GM12878 (cell line): ENCODE data around the gene ZNF267. TPM values are rescaled to one million over a fixed set of nuclear protein-coding genes. Genes with fewer than 3 reads are reported as not detected.
A peak's percentile ranks its signal among the peaks of the same experiment; 100 is the strongest.

Experiments used
- BCL11A ChIP-seq: IDR thresholded peaks from 2 replicates; pipeline ENCODE4 v1.6.1; 2011; ENCODE audit warnings: low read depth, low read length
- CBX3 ChIP-seq: fragments of 200-600 bp; sonication (generic); IDR thresholded peaks from 2 replicates; pipeline ENCODE4 v1.6.1; 2016; ENCODE audit warnings: low read depth, borderline replicate concordance
- CTCF ChIP-seq, 3 experiments: IDR thresholded peaks in 2 of 3; conservative IDR thresholded peaks in 1 of 3; 2 replicates each; pipeline ENCODE4 v1.5.1; 2011; ENCODE audit warnings: low read depth in 3 of 3, low read length in 3 of 3, mild to moderate bottlenecking in 3 of 3, control low read depth in 2 of 3, moderate library complexity in 2 of 3, inconsistent platforms in 1 of 3, mixed read lengths in 1 of 3; ENCODE audit not compliant: control insufficient read depth in 2 of 3, insufficient read depth in 1 of 3; ENCODE audit errors: extremely low read depth in 1 of 3
- DPF2 ChIP-seq: fragments of 450-650 bp; IDR thresholded peaks from 2 replicates; pipeline ENCODE4 v1.6.1; 2017; ENCODE audit warnings: mild to moderate bottlenecking
- EED ChIP-seq: sonication (generic); IDR thresholded peaks from 2 replicates; pipeline ENCODE4 v1.6.1; 2016; ENCODE audit warnings: antibody characterized with exemption, low read depth
- HDGF ChIP-seq: fragments of 450-650 bp; IDR thresholded peaks from 2 replicates; pipeline ENCODE4 v1.6.1; 2016; ENCODE audit warnings: antibody characterized with exemption
- MTA2 ChIP-seq: fragments of 450-650 bp; IDR thresholded peaks from 2 replicates; pipeline ENCODE4 v1.6.1; 2016; ENCODE audit warnings: low read depth, mild to moderate bottlenecking, moderate library complexity
- MYB ChIP-seq: fragments of 150-350 bp; IDR thresholded peaks from 2 replicates; pipeline ENCODE4 v1.6.1; 2014; ENCODE audit warnings: mild to moderate bottlenecking, low read depth, low read length, borderline replicate concordance
- NR2F1 ChIP-seq: fragments of 450-650 bp; conservative IDR thresholded peaks from 2 replicates; pipeline ENCODE4 v1.6.1; 2017; ENCODE audit warnings: mild to moderate bottlenecking
- POLR2A ChIP-seq: IDR thresholded peaks from 2 replicates; pipeline ENCODE4 v1.6.1; 2011; ENCODE audit warnings: low read depth, mild to moderate bottlenecking, low read length
- RAD21 ChIP-seq: IDR thresholded peaks from 2 replicates; pipeline ENCODE4 v1.6.1; 2011; ENCODE audit warnings: mild to moderate bottlenecking, low read depth, low read length, moderate library complexity; ENCODE audit not compliant: insufficient read depth
- RB1 ChIP-seq: fragments of 450-650 bp; formaldehyde crosslinking; IDR thresholded peaks from 2 replicates; pipeline ENCODE4 v1.6.1; 2017; ENCODE audit warnings: mild to moderate bottlenecking, borderline replicate concordance
- RBBP5 ChIP-seq: fragments of 200-600 bp; sonication (generic); conservative IDR thresholded peaks from 2 replicates; pipeline ENCODE4 v1.6.1; 2016
- RELB ChIP-seq: fragments of 450-650 bp; IDR thresholded peaks from 2 replicates; pipeline ENCODE4 v1.6.1; 2017; ENCODE audit warnings: low read depth, mild to moderate bottlenecking, moderate library complexity
- SREBF1 ChIP-seq: IDR thresholded peaks from 2 replicates; pipeline ENCODE4 v1.6.1; 2012; ENCODE audit warnings: mild to moderate bottlenecking, low read length
- SUZ12 ChIP-seq: fragments of 200-600 bp; sonication (generic); IDR thresholded peaks from one replicate; pipeline ENCODE4 v1.6.1; 2018; ENCODE audit warnings: antibody characterized with exemption, mild to moderate bottlenecking; ENCODE audit not compliant: unreplicated experiment
- ZNF384 ChIP-seq: IDR thresholded peaks from 2 replicates; pipeline ENCODE4 v1.6.1; 2012; ENCODE audit warnings: low read depth, mild to moderate bottlenecking, low read length, improper control_type of control experiment, borderline replicate concordance
- polyA plus RNA-seq, 11 experiments: library from polyadenylated mRNA; depleted of rRNA in 4 of 11; unstranded in 6 of 11; stranded (reverse) in 5 of 11; fragments of >200 nt; fragmentation: Nextera tagmentation in 4 of 11; fragmentation: Illumina TruSeq in 1 of 11; extraction: Ambion mirVana in 4 of 11; extraction: Trizol in 1 of 11; gene quantifications; 1 replicate in 1 of 11; 2 replicates in 10 of 11; pipeline versions ENCODE4 v1.2.1 to v1.2.3, GENCODE V29; 2011 to 2016; ENCODE audit warnings: inconsistent platforms in 2 of 11, missing spikeins in 2 of 11, low read depth in 1 of 11
- total RNA-seq, 4 experiments: library from RNA; depleted of rRNA in 3 of 4; stranded (reverse); fragments of >200 nt in 3 of 4; fragmentation: Illumina TruSeq in 1 of 4; extraction: Trizol in 1 of 4; gene quantifications; 2 replicates each; pipeline versions ENCODE4 v1.2.1 to v1.2.3, GENCODE V29; 2013 to 2021
- TF ChIP-seq, protein P1 (sequence below): fragments of 450-650 bp; IDR thresholded peaks from 2 replicates; pipeline ENCODE4 v1.6.1; 2017; ENCODE audit warnings: borderline replicate concordance
- TF ChIP-seq, protein P2 (sequence below): fragments of 450-650 bp; formaldehyde crosslinking; IDR thresholded peaks from 2 replicates; pipeline ENCODE4 v1.4.0; 2020; ENCODE audit warnings: mild to moderate bottlenecking, moderate library complexity
- TF ChIP-seq, protein P3 (sequence below): fragments of 450-650 bp; IDR thresholded peaks from 2 replicates; pipeline ENCODE4 v1.6.1; 2017; ENCODE audit warnings: mild to moderate bottlenecking, low read depth, inconsistent platforms; ENCODE audit not compliant: poor library complexity, severe bottlenecking

The ZNF267 gene
- total and polyA plus RNA-seq, 10 of the 15 experiments (the other 5 are each of a cell fraction or from before 2014, with no cell fraction given), result 16.3 to 54.6 (median 29.6) TPM

- TF ChIP-seq MYB (no peak), NR2F1 (no peak), MTA2 (peak; percentile 64), SUZ12 (no peak), CTCF (IDR thresholded peaks at IDR 0.05 in 2 of 3, conservative IDR thresholded peaks at IDR 0.05 in 1 of 3; ENCODE audit: control insufficient read depth in 2 of 3, extremely low read depth in 1 of 3, insufficient read depth in 1 of 3, low read depth in 3 of 3, low read length in 3 of 3) (no peak), DPF2 (no peak), RBBP5 (no peak), HDGF (no peak), BCL11A (peak; percentile 43; the same call in 1 of the 2 replicates), CBX3 (no peak), RAD21 (no peak), EED (no peak), SREBF1 (no peak), POLR2A (peak; percentile 89), ZNF384 (peak; percentile 100), RB1 (peak; percentile 68; the same call in 1 of the 2 replicates), RELB (no peak)
- TF ChIP-seq, protein P1, sequence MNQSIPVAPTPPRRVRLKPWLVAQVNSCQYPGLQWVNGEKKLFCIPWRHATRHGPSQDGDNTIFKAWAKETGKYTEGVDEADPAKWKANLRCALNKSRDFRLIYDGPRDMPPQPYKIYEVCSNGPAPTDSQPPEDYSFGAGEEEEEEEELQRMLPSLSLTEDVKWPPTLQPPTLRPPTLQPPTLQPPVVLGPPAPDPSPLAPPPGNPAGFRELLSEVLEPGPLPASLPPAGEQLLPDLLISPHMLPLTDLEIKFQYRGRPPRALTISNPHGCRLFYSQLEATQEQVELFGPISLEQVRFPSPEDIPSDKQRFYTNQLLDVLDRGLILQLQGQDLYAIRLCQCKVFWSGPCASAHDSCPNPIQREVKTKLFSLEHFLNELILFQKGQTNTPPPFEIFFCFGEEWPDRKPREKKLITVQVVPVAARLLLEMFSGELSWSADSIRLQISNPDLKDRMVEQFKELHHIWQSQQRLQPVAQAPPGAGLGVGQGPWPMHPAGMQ, result no peak
- TF ChIP-seq, protein P2, sequence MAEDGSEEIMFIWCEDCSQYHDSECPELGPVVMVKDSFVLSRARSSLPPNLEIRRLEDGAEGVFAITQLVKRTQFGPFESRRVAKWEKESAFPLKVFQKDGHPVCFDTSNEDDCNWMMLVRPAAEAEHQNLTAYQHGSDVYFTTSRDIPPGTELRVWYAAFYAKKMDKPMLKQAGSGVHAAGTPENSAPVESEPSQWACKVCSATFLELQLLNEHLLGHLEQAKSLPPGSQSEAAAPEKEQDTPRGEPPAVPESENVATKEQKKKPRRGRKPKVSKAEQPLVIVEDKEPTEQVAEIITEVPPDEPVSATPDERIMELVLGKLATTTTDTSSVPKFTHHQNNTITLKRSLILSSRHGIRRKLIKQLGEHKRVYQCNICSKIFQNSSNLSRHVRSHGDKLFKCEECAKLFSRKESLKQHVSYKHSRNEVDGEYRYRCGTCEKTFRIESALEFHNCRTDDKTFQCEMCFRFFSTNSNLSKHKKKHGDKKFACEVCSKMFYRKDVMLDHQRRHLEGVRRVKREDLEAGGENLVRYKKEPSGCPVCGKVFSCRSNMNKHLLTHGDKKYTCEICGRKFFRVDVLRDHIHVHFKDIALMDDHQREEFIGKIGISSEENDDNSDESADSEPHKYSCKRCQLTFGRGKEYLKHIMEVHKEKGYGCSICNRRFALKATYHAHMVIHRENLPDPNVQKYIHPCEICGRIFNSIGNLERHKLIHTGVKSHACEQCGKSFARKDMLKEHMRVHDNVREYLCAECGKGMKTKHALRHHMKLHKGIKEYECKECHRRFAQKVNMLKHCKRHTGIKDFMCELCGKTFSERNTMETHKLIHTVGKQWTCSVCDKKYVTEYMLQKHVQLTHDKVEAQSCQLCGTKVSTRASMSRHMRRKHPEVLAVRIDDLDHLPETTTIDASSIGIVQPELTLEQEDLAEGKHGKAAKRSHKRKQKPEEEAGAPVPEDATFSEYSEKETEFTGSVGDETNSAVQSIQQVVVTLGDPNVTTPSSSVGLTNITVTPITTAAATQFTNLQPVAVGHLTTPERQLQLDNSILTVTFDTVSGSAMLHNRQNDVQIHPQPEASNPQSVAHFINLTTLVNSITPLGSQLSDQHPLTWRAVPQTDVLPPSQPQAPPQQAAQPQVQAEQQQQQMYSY, result 0 out of 2 replicates have a peak, but pooled peaks have one; percentile 28
- TF ChIP-seq, protein P3, sequence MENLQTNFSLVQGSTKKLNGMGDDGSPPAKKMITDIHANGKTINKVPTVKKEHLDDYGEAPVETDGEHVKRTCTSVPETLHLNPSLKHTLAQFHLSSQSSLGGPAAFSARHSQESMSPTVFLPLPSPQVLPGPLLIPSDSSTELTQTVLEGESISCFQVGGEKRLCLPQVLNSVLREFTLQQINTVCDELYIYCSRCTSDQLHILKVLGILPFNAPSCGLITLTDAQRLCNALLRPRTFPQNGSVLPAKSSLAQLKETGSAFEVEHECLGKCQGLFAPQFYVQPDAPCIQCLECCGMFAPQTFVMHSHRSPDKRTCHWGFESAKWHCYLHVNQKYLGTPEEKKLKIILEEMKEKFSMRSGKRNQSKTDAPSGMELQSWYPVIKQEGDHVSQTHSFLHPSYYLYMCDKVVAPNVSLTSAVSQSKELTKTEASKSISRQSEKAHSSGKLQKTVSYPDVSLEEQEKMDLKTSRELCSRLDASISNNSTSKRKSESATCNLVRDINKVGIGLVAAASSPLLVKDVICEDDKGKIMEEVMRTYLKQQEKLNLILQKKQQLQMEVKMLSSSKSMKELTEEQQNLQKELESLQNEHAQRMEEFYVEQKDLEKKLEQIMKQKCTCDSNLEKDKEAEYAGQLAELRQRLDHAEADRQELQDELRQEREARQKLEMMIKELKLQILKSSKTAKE, result no peak
Measured at GRCh38 chr16:31873556-31874365, at the start of gene ZNF267 (continued).
